Endothelial cell of umbilical vein (primary cell): ENCODE results near the gene CASP9. TPM values are rescaled to one million over a fixed set of nuclear protein-coding genes. Genes with fewer than 3 reads are reported as not detected.
"Not testable (repeated sequence)": the region's sequence is repeated elsewhere in the genome, so short reads cannot be mapped to it uniquely, and the experiment has no call there.

Experiments
- BruUV-seq: library from RNA; stranded (reverse); fragments of 400-500 nt; replicated peaks from 2 replicates; lab custom pipeline; 2021; lab: Mats Ljungman, UMichigan
- CTCF ChIA-PET: fragments of 300-600, 350-600 bp; sonication (Branson Sonifier 250); formaldehyde crosslinking; loops from one replicate; lab custom pipeline; 2021; ENCODE audit warnings: antibody characterized with exemption, inconsistent platforms; lab: Charles Lee
- POLR2A ChIA-PET: fragments of 300-600, 350-600 bp; sonication (Branson Sonifier 250); formaldehyde crosslinking; loops from one replicate; lab custom pipeline; 2021; ENCODE audit warnings: antibody characterized with exemption, inconsistent platforms; lab: Charles Lee
- DNase-seq: peaks from one replicate; pipeline ENCODE4 v3.0.0-alpha.2; 2011; ENCODE audit warnings: low read depth, low spot score
- FAIRE-seq: peaks from 2 replicates; lab custom pipeline; 2011; peaks lifted over from hg19 to GRCh38; lab: Jason Lieb, UNC
- H2AFZ ChIP-seq: 2 replicates; pipeline ENCODE4 v1.6.0; 2012; ENCODE audit warnings: low read depth, low read length, control low read depth, inconsistent platforms
- H3K27ac ChIP-seq: 2 replicates; pipeline ENCODE4 v1.5.1; 2011; ENCODE audit warnings: low read depth, mild to moderate bottlenecking, control low read depth, low read length, moderate library complexity; ENCODE audit not compliant: insufficient read depth
- H3K27me3 ChIP-seq, 2 experiments: 2 replicates each; pipeline versions ENCODE4 v1.6.0 to v1.6.1; 2011; ENCODE audit warnings: low read length in 2 of 2, mixed read lengths in 1 of 2; ENCODE audit not compliant: control insufficient read depth in 2 of 2, insufficient read depth in 2 of 2
- H3K36me3 ChIP-seq, 2 experiments: 2 replicates in 1 of 2; 3 replicates in 1 of 2; pipeline ENCODE4 v1.5.1; 2011; ENCODE audit warnings: low read length in 2 of 2, mild to moderate bottlenecking in 1 of 2, moderate library complexity in 1 of 2; ENCODE audit not compliant: control insufficient read depth in 2 of 2, insufficient read depth in 2 of 2; ENCODE audit errors: extremely low read depth in 1 of 2
- H3K4me1 ChIP-seq: 3 replicates; pipeline ENCODE4 v1.5.1; 2011; ENCODE audit warnings: mild to moderate bottlenecking, low read length; ENCODE audit not compliant: control insufficient read depth, insufficient read depth; ENCODE audit errors: extremely low read depth
- H3K4me2 ChIP-seq: 2 replicates; pipeline ENCODE4 v1.6.1; 2011; ENCODE audit warnings: low read length, control low read depth, mixed read lengths; ENCODE audit not compliant: insufficient read depth
- H3K4me3 ChIP-seq, 3 experiments: fragments of 200-600 bp in 1 of 3; sonication (generic), shearing (Covaris generic) in 1 of 3; replicated peaks in 1 of 3; 2 replicates each; pipeline ENCODE4 v1.5.1; 2011 to 2016; ENCODE audit warnings: control low read depth in 3 of 3, low read length in 3 of 3, mild to moderate bottlenecking in 2 of 3, inconsistent platforms in 1 of 3, low read depth in 1 of 3, moderate library complexity in 1 of 3; ENCODE audit not compliant: insufficient read depth in 1 of 3
- H3K79me2 ChIP-seq: 2 replicates; pipeline ENCODE4 v1.6.0; 2012; ENCODE audit warnings: low read length, inconsistent platforms; ENCODE audit not compliant: control insufficient read depth, insufficient read depth
- H3K9ac ChIP-seq: replicated peaks from 2 replicates; pipeline ENCODE3; 2011; ENCODE audit warnings: low read length, control low read depth; ENCODE audit not compliant: insufficient read depth; ENCODE audit errors: extremely low read depth
- H3K9me1 ChIP-seq: replicated peaks from 3 replicates; pipeline ENCODE4 v1.6.0; 2011; ENCODE audit warnings: mild to moderate bottlenecking, low read length; ENCODE audit not compliant: control insufficient read depth, insufficient read depth; ENCODE audit errors: extremely low read depth
- H3K9me3 ChIP-seq: replicated peaks from 2 replicates; pipeline ENCODE4 v1.5.1; 2012; ENCODE audit warnings: low read length, inconsistent platforms; ENCODE audit not compliant: control insufficient read depth, insufficient read depth
- H4K20me1 ChIP-seq: replicated peaks from 2 replicates; pipeline ENCODE3; 2011; ENCODE audit warnings: mild to moderate bottlenecking, low read length; ENCODE audit not compliant: control insufficient read depth, insufficient read depth; ENCODE audit errors: extremely low read depth
- EZH2 ChIP-seq: IDR thresholded peaks from 2 replicates; pipeline ENCODE4 v1.6.1; 2012; ENCODE audit warnings: borderline replicate concordance, low read depth, mild to moderate bottlenecking, moderate library complexity, low read length, inconsistent platforms; ENCODE audit not compliant: severe bottlenecking
- GATA2 ChIP-seq: IDR thresholded peaks from 2 replicates; pipeline ENCODE4 v1.7.0; 2011; ENCODE audit warnings: low read depth, mild to moderate bottlenecking, moderate library complexity, mixed read lengths, low read length; ENCODE audit not compliant: insufficient read length, insufficient read depth
- JUN ChIP-seq: IDR thresholded peaks from 2 replicates; pipeline ENCODE4 v1.6.1; 2011; ENCODE audit warnings: borderline replicate concordance, low read depth; ENCODE audit not compliant: insufficient read length, insufficient read depth
- POLR2A ChIP-seq: IDR thresholded peaks from 2 replicates; pipeline ENCODE4 v1.6.1; 2012; ENCODE audit warnings: low read depth, mild to moderate bottlenecking, control low read depth, low read length
- dilution Hi-C: fragments of 300-500 bp; cut with MboI; formaldehyde crosslinking; loops from one replicate; pipeline ENCODE4 v1.15.0; 2019; ENCODE audit warnings: low sequenced_read_pairs; ENCODE audit not compliant: extremely low pct_ligation_motif_present
- intact Hi-C: fragments of 100-400 bp; cut with micrococcal nuclease; formaldehyde crosslinking; loops from one replicate; pipeline ENCODE4 v1.10.0; 2022
- polyA plus RNA-seq, 4 experiments: library from polyadenylated mRNA; depleted of rRNA in 3 of 4; stranded (reverse) in 3 of 4; unstranded in 1 of 4; fragments of >200 nt; gene quantifications; 2 replicates each; pipeline versions ENCODE4 v1.2.1 to v1.2.3, GENCODE V29; 2011 to 2012; ENCODE audit warnings: missing spikeins in 1 of 4
- total RNA-seq: library from RNA; stranded (reverse); gene quantifications from 2 replicates; pipeline ENCODE4 v1.2.3, GENCODE V29; 2021

CASP9 gene
- total and polyA plus RNA-seq, 2 donors (not counting 3 experiments of a cell fraction or from before 2014, with no cell fraction given) = 10.5 to 14.1 TPM

GRCh38 chr1:15488371-15488770 lies 35.6 kb downstream of the CASP9 start:
- TF ChIP-seq POLR2A (no peak), EZH2 (no peak), GATA2 (no peak), JUN (no peak)
- DNase-seq (no peak), FAIRE-seq (no peak)
- H3K79me2 ChIP-seq = no peaks in the 10 kb centered on the region
- H2AFZ ChIP-seq = no peak overlapping the region
- dilution Hi-C loops = no loop called here
- BruUV-seq = no TSS peak
- intact Hi-C loops = no loop called here
- no peak overlapping the region for H3K4me3 ChIP-seq
- ChIA-PET CTCF (no interaction called here), POLR2A (no interaction called here)
- no peaks in the 10 kb centered on the region for H3K27me3 ChIP-seq
- H3K27ac ChIP-seq = no peak overlapping the region
- H3K4me2 ChIP-seq = no peak overlapping the region
- no peak overlapping the region for H3K9ac ChIP-seq
- peaks cover 0 to 3% of the 10 kb centered on the region in 2 experiments for H3K36me3 ChIP-seq
- no peaks in the 10 kb centered on the region for H4K20me1 ChIP-seq
- no peaks in the 10 kb centered on the region for H3K9me1 ChIP-seq
- H3K4me1 ChIP-seq = peaks cover 2% of the 10 kb centered on the region
- no peaks in the 10 kb centered on the region for H3K9me3 ChIP-seq

GRCh38 chr1:15486844-15487610 lies 37.0 kb downstream of the CASP9 start:
- H3K4me3 ChIP-seq, H3K79me2 ChIP-seq, H3K9me1 ChIP-seq, H3K9ac ChIP-seq, H3K27me3 ChIP-seq, H3K36me3 ChIP-seq, H4K20me1 ChIP-seq, H3K4me1 ChIP-seq, DNase-seq, dilution Hi-C loops, BruUV-seq, CTCF ChIA-PET, H3K9me3 ChIP-seq, H2AFZ ChIP-seq, intact Hi-C loops, H3K27ac ChIP-seq, POLR2A ChIA-PET, FAIRE-seq, H3K4me2 ChIP-seq: not testable (repeated sequence)
